Measurements from ENCODE around the gene SHPK.

- TF ChIP-seq CTCF (IDR thresholded peaks at IDR 0.05) (no peak), POLR2A (IDR thresholded peaks at IDR 0.05) (no peak)
Measured at GRCh38 chr17:3681565-3681964, 45.5 kb upstream of the SHPK start.
